ENCODE data around the gene OSBPL3. TPM values are rescaled to one million over a fixed set of nuclear protein-coding genes. Genes with fewer than 3 reads are reported as not detected.

The OSBPL3 gene
- total RNA-seq, 1 experiment from 2014 or later = 11.3 TPM

- Histone ChIP-seq H3K9me3 (replicated peaks) (no peaks in the 10 kb centered on the region), H3K4me1 (replicated peaks) (peaks cover 35% of the 10 kb centered on the region), H3K36me3 (peaks cover 4% of the 10 kb centered on the region; the same call in 1 of the 2 replicates), H3K27ac (no peak overlapping the region), H3K4me3 (no peak overlapping the region), H3K27me3 (replicated peaks) (no peaks in the 10 kb centered on the region)
- DNase-seq (ENCODE audit: low read depth in 1 of 2, low spot score in 2 of 2) = no peak
Observed at GRCh38 chr7:24835643-24836042, 144.3 kb downstream of the OSBPL3 start.

- no peaks in the 10 kb centered on the region for H3K9me3 ChIP-seq (replicated peaks)
- H3K4me1 ChIP-seq (replicated peaks) = peaks cover 36% of the 10 kb centered on the region
- no peaks in the 10 kb centered on the region for H3K27me3 ChIP-seq (replicated peaks)
- peak overlapping the region; percentile 10; the same call in 1 of the 2 replicates for H3K27ac ChIP-seq
- H3K36me3 ChIP-seq = 0 out of 2 replicates have a peak, but pooled peaks cover 2% of the 10 kb centered on the region
- H3K4me3 ChIP-seq = no peak overlapping the region
- no peak for DNase-seq (ENCODE audit: low read depth in 1 of 2, low spot score in 2 of 2)
Observed at GRCh38 chr7:24834128-24834798, 145.7 kb downstream of the OSBPL3 start.

- Histone ChIP-seq H3K4me3 (no peak overlapping the region), H3K27ac (0 out of 2 replicates have a peak overlapping the region, but pooled peaks have one; percentile 10), H3K27me3 (replicated peaks) (no peaks in the 10 kb centered on the region), H3K4me1 (replicated peaks) (peaks cover 36% of the 10 kb centered on the region), H3K9me3 (replicated peaks) (no peaks in the 10 kb centered on the region), H3K36me3 (0 out of 2 replicates have a peak, but pooled peaks cover 2% of the 10 kb centered on the region)
- no peak for DNase-seq (ENCODE audit: low read depth in 1 of 2, low spot score in 2 of 2)
Observed at GRCh38 chr7:24833549-24833948, 146.4 kb downstream of the OSBPL3 start.

- Histone ChIP-seq H3K27ac (peak overlapping the region; percentile 70), H3K27me3 (replicated peaks) (no peaks in the 10 kb centered on the region), H3K4me3 (no peak overlapping the region), H3K4me1 (replicated peaks) (peaks cover 55% of the 10 kb centered on the region), H3K36me3 (0 out of 2 replicates have a peak, but pooled peaks cover 2% of the 10 kb centered on the region), H3K9me3 (replicated peaks) (no peaks in the 10 kb centered on the region)
- peak in 1 of 2 experiments; percentile 57 for DNase-seq (ENCODE audit: low read depth in 1 of 2, low spot score in 2 of 2)
Observed at GRCh38 chr7:24831240-24831639, 148.7 kb downstream of the OSBPL3 start.

GRCh38 chr7:24830440-24831050 lies 149.4 kb downstream of the OSBPL3 start:
- no peak for DNase-seq (ENCODE audit: low read depth in 1 of 2, low spot score in 2 of 2)
- Histone ChIP-seq H3K36me3 (0 out of 2 replicates have a peak, but pooled peaks cover 2% of the 10 kb centered on the region), H3K9me3 (replicated peaks) (no peaks in the 10 kb centered on the region), H3K27me3 (replicated peaks) (no peaks in the 10 kb centered on the region), H3K4me1 (replicated peaks) (peaks cover 62% of the 10 kb centered on the region), H3K27ac (peak overlapping the region; percentile 70), H3K4me3 (no peak overlapping the region)

GRCh38 chr7:24829787-24830186 lies 150.2 kb downstream of the OSBPL3 start:
- no peaks in the 10 kb centered on the region for H3K27me3 ChIP-seq (replicated peaks)
- no peak for DNase-seq (ENCODE audit: low read depth in 1 of 2, low spot score in 2 of 2)
- H3K27ac ChIP-seq = no peak overlapping the region
- peaks cover 69% of the 10 kb centered on the region for H3K4me1 ChIP-seq (replicated peaks)
- 0 out of 2 replicates have a peak, but pooled peaks cover 2% of the 10 kb centered on the region for H3K36me3 ChIP-seq
- H3K9me3 ChIP-seq (replicated peaks) = no peaks in the 10 kb centered on the region
- no peak overlapping the region for H3K4me3 ChIP-seq

- Histone ChIP-seq H3K9me3 (replicated peaks) (no peaks in the 10 kb centered on the region), H3K27ac (peak overlapping the region; percentile 6; the same call in 1 of the 2 replicates), H3K4me1 (replicated peaks) (peaks cover 64% of the 10 kb centered on the region), H3K36me3 (0 out of 2 replicates have a peak, but pooled peaks cover 2% of the 10 kb centered on the region), H3K27me3 (replicated peaks) (no peaks in the 10 kb centered on the region), H3K4me3 (no peak overlapping the region)
- DNase-seq (ENCODE audit: low read depth in 1 of 2, low spot score in 2 of 2) = no peak
Observed at GRCh38 chr7:24828891-24829661, 150.9 kb downstream of the OSBPL3 start.

GRCh38 chr7:24827589-24827988 lies 152.4 kb downstream of the OSBPL3 start:
- H3K36me3 ChIP-seq = 0 out of 2 replicates have a peak, but pooled peaks cover 2% of the 10 kb centered on the region
- no peaks in the 10 kb centered on the region for H3K9me3 ChIP-seq (replicated peaks)
- no peaks in the 10 kb centered on the region for H3K27me3 ChIP-seq (replicated peaks)
- H3K4me3 ChIP-seq = no peak overlapping the region
- peak overlapping the region; percentile 86; the same call in 1 of the 2 replicates for H3K27ac ChIP-seq
- DNase-seq (ENCODE audit: low read depth in 1 of 2, low spot score in 2 of 2) = no peak
- H3K4me1 ChIP-seq (replicated peaks) = peaks cover 53% of the 10 kb centered on the region

- peaks cover 56% of the 10 kb centered on the region for H3K4me1 ChIP-seq (replicated peaks)
- H3K9me3 ChIP-seq (replicated peaks) = no peaks in the 10 kb centered on the region
- H3K27me3 ChIP-seq (replicated peaks) = no peaks in the 10 kb centered on the region
- H3K27ac ChIP-seq = peak overlapping the region; percentile 86
- DNase-seq (ENCODE audit: low read depth in 1 of 2, low spot score in 2 of 2) = no peak
- H3K4me3 ChIP-seq = no peak overlapping the region
- H3K36me3 ChIP-seq = 0 out of 2 replicates have a peak, but pooled peaks cover 2% of the 10 kb centered on the region
Observed at GRCh38 chr7:24827027-24827426, 153.0 kb downstream of the OSBPL3 start.

GRCh38 chr7:24826662-24827020 lies 153.3 kb downstream of the OSBPL3 start:
- Histone ChIP-seq H3K4me3 (no peak overlapping the region), H3K4me1 (replicated peaks) (peaks cover 57% of the 10 kb centered on the region), H3K27ac (peak overlapping the region; percentile 86), H3K27me3 (replicated peaks) (no peaks in the 10 kb centered on the region), H3K9me3 (replicated peaks) (no peaks in the 10 kb centered on the region), H3K36me3 (0 out of 2 replicates have a peak, but pooled peaks cover 2% of the 10 kb centered on the region)
- DNase-seq (ENCODE audit: low read depth in 1 of 2, low spot score in 2 of 2) = no peak

- DNase-seq (ENCODE audit: low read depth in 1 of 2, low spot score in 2 of 2) = peak; percentile 81 to 85
- H3K4me3 ChIP-seq = no peak overlapping the region
- no peaks in the 10 kb centered on the region for H3K36me3 ChIP-seq
- H3K9me3 ChIP-seq (replicated peaks) = no peaks in the 10 kb centered on the region
- peak overlapping the region; percentile 86 for H3K27ac ChIP-seq
- H3K4me1 ChIP-seq (replicated peaks) = peaks cover 57% of the 10 kb centered on the region
- H3K27me3 ChIP-seq (replicated peaks) = no peaks in the 10 kb centered on the region
Observed at GRCh38 chr7:24825931-24826661, 153.9 kb downstream of the OSBPL3 start.

GRCh38 chr7:24825381-24825794 lies 154.6 kb downstream of the OSBPL3 start:
- H3K9me3 ChIP-seq (replicated peaks) = no peaks in the 10 kb centered on the region
- peaks cover 58% of the 10 kb centered on the region for H3K4me1 ChIP-seq (replicated peaks)
- peak overlapping the region; percentile 86 for H3K27ac ChIP-seq
- H3K27me3 ChIP-seq (replicated peaks) = no peaks in the 10 kb centered on the region
- no peaks in the 10 kb centered on the region for H3K36me3 ChIP-seq
- no peak for DNase-seq (ENCODE audit: low read depth in 1 of 2, low spot score in 2 of 2)
- no peak overlapping the region for H3K4me3 ChIP-seq

- DNase-seq (ENCODE audit: low read depth in 1 of 2, low spot score in 2 of 2) = no peak
- H3K27ac ChIP-seq = no peak overlapping the region
Observed at GRCh38 chr7:24824896-24825295, 155.1 kb downstream of the OSBPL3 start.

More at GRCh38 chr7:24824896-24825295, 155.1 kb downstream of the OSBPL3 start:
- H3K36me3 ChIP-seq = no peaks in the 10 kb centered on the region
- H3K4me1 ChIP-seq (replicated peaks) = peaks cover 63% of the 10 kb centered on the region
- no peaks in the 10 kb centered on the region for H3K27me3 ChIP-seq (replicated peaks)
- H3K9me3 ChIP-seq (replicated peaks) = no peaks in the 10 kb centered on the region
- no peak overlapping the region for H3K4me3 ChIP-seq
